Measurements from ENCODE around the gene RND1. TPM values are rescaled to one million over a fixed set of nuclear protein-coding genes. Genes with fewer than 3 reads are reported as not detected.
A peak's percentile ranks its signal among the peaks of the same experiment; 100 is the strongest.

The RND1 gene
- total RNA-seq, 1 experiment from 2014 or later: not detected

DNA sequence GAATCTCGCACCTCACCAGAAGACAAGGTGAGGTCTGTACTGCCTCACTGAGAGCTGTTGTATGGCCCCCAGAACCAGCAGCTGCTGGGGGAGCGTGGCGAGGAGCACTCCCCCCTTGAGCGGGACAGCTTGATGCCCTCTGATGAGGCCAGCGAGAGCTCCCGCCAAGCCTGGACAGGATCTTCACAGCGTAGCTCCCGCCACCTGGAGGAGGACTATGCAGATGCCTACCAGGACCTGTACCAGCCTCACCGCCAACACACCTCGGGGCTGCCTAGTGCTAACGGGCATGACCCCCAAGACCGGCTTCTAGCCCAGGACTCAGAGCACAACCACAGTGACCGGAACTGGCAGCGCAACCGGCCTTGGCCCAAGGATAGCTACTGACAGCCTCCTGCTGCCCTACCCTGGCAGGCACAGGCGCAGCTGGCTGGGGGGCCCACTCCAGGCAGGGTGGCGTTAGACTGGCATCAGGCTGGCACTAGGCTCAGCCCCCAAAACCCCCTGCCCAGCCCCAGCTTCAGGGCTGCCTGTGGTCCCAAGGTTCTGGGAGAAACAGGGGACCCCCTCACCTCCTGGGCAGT, 38.1 kb downstream of the RND1 start:
- no peak for DNase-seq (ENCODE audit: low read depth)

DNA sequence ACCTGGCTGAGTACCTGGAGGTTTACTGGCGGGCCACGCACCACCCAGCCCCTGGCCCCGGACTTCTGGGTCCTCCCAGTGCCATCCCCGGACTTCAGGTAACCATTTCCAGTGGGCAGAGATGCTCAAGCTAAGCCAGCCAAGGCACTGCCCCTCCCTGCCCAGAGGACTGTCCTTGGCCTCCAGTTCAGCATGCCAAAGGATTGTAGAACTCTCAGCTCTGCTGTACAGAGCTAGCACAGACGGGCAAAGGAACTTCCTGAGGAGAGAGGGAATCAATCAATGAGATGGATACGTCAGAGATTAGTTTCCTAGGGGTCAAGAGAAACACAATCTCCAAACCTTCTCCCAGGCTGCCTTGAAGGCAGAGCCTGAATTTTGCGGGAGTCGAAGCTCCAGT, 38.6 kb downstream of the RND1 start:
- no peak for DNase-seq (ENCODE audit: low read depth)

DNA sequence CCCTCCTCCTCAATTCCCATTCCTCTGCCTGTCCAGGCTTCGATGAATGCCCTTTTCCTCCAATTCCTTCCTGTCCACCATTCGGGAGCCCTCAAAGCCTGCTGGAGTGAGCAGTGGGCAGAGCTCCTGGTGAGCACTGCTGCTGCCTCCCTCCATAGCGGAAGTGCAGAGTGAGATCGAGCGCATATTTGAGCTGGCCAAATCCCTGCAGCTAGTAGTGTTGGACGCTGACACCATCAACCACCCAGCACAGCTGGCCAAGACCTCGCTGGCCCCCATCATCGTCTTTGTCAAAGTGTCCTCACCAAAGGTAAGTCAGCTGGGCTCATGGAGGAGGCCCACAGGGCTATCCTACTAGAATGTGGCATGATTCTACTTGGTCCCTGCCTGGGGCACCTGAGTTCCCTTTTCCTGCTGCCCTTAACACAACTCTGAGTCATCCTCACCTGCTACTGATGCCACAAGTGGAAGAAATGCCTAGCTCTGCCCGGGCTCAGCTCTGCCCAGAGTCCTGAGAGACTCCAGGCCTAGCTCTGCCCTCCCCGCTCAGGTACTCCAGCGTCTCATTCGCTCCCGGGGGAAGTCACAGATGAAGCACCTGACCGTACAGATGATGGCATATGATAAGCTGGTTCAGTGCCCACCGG, 39.3 kb downstream of the RND1 start:
- no peak for DNase-seq (ENCODE audit: low read depth)

DNA sequence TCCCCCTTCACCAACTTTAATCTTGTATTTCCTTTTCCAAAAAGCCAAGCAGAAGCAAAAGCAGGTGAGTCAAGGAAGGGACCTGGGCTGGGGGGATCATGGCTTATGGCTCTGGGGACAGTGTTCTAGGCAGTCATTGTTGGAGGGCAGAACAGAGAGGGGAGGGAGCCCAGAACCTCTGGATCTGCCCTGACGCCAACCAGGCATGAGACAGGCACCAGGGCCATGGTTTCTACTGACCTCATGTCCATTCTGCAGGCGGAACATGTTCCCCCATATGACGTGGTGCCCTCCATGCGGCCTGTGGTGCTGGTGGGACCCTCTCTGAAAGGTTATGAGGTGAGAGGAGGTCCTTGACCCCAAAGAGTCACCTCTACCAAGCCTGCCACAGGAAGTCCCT, 40.8 kb downstream of the RND1 start:
- no peak for DNase-seq (ENCODE audit: low read depth)

DNA sequence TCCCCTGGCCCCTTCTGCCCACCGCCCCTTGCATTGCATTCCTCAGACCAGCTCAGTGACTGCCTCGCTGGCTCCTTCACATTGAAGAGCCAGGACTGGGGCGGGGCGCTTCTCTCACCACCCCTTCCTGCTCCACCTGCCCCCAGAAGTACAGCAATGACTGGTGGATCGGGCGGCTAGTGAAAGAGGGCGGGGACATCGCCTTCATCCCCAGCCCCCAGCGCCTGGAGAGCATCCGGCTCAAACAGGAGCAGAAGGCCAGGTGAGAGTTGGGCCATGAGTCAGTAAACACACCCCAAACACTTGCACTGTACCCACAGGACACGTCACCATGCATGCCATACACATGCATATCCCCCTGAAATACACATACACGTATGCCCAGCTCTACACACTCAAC, 41.6 kb downstream of the RND1 start:
- no peak for DNase-seq (ENCODE audit: low read depth)

DNA sequence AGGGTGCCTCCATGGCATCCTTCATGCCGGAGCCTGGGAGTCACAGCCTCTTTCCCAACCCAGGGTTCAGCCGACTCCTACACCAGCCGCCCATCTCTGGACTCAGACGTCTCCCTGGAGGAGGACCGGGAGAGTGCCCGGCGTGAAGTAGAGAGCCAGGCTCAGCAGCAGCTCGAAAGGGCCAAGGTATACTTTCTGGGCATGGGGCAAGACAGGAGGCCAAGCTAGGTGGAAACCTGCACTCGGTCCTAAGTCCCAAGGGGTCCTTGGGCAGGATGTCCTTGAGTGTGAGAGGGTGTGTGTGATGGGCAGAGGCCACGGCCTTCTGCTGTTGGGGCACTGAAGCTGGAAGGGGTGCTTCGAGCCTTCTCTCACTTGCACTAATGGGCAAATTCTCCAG, 42.4 kb downstream of the RND1 start:
- no peak for DNase-seq (ENCODE audit: low read depth)

DNA sequence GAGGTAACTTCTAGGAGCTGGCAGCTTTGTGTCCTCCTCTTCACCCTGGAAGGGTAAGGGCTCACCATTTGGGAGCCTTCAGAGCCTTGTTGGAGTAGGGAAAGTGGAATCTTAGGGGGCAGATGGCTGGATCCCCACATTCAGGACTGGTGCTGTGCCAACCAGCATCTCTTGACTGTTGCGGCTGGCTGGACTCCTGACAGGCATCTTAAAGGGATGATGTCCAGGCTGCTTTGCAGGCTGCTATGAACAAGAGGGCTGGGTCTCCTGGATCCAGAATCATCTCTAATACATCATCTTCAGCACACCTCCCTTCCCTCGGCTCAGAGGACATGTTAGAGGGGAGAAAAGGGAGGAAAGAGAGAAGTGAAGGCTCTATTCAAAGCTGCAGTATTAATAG, 43.0 kb downstream of the RND1 start:
- no peak for DNase-seq (ENCODE audit: low read depth)

DNA sequence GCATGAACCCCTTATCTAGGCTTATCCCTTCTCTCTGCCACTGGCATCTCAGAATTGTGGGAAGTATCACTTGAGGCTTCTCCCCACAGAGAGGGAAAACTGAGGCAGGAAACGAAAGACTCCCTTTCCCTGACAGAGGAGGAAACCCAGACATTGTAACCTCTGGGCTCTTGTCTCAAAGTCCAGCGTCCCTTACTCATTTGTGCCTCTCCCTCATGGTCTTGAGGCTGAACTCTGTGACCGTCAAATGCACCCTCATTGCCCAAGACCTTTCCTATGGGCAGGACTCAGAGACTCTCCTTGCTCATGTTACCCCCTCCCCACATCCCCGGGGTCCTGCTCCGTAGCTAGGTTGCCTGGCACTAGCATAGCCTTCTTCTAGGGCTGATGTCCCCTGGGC, 43.5 kb downstream of the RND1 start:
- no peak for DNase-seq (ENCODE audit: low read depth)

DNA sequence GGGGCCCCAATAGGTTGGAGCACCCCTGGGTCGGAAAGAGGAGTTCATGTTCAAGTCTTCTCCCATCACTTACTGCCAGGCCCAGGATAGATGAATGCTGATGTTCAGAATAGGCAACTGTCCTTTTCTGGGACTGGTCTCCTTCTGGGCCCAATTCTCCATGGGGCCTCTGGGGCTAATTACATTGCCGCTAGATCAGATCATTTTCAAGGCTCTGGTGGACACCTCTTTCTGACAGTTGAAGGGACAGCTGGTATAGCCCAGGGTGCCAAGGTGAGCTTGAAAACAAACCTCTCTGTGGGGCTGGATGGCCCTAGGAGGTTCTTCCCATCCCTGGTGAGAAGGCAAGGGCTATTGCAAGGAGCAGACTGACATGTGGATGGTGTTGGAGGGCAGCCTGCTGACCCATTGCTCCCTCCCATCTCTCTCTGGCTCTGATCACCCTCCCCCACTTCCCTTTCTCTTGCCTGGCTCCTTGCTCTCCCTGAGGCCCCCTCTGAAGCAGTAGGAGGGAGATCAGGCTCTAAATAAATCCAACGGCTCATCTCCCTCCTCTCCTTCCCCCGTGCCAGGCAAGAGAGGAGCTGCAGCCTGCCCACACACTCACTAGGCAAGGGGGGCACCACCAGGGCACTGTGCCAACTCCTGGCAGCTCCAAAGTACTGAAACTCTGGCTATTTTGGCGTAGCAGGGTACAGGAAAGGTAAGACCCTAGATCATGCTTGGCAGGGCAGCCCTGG, 45.5 kb downstream of the RND1 start:
- DNase-seq (ENCODE audit: low read depth): no peak

DNA sequence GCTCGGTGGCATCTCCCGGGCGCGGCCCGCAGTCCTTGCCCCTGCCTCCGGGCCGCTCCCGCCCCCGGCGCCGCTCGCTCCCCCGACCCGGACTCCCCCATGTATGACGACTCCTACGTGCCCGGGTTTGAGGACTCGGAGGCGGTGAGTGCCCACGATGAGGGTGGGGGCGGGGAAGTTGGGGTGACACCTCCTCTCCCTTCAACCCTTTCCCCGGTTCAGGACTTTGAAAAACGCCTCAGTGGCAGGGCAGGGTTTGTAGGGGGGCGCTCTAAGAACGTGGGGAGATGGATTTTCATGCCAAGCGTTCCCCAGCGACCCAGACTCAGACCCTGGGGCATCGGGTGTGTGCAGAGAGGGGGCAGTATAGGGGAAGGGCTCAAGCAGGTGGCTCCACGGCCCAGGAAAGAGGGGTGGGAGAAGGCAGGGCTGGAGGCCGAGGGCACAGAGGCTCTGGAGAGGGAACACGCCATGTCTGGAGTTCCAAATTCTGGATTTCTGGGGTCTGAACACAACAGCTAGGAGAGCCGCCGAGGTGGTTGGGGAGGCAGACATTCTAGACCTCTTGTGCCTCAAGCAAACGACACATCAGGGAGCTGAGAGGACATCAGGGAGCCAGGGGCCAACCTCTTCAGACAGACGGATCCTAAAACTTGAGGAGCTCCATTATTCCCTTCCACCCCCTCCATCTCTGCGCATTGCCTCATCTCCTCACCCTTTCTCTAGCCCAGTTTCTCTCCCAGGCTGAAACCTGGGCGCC, 46.7 kb downstream of the RND1 start:
- DNase-seq (ENCODE audit: low read depth): no peak

DNA sequence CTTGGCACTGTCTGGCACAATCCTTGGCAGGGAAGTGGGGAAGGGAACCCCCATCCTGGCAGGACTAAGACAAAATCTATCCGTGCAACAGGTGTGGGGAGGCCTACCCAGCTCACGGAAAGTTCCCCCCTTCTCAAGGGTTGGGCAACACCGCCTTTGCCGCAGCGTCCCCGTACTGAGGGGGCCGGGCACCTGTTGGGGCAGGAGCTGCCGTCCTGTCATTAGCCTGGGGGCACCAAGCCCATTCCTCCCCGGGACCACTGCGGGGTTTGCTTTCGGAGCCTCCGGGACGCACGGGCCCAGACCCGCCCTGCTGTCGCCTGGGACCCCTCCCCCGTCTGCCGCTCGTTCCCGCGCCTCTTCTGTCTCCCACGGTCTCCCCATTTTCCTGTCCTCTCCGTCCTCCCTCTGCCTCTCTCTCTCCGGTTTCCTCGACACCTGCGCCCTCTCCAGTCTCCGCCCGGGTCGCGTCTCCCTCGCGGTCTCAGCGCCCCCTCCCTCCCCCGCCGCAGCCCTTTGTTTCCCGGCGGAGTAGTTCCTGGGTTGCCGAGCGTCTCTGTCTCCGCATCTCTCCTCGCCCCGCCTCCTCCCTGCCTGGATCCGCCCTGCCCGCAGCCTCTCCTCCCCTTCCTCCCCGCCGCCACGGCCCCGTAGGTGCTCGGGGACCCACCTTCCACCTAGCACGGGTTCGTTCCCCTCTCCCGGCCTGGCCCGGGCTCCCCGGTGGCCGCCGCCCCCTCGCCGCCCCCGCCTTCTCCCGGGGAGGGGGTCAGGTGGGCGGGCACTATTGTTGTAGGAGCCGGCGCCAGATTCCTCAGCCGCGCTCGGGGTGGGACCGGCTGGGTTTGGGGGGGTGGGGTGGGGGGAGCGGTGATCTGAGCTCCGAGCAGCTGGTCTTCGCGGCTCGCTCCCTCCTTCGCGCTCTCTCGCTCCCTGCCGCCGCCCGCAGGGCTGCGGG, 47.5 kb downstream of the RND1 start, which contains the start of gene CACNB3:
CACNB3 (plus strand) TSS at position 624 of the 958 bp plus-strand sequence. CDS start 434 bp downstream, outside the sequence.
- DNase-seq (ENCODE audit: low read depth): peak; percentile 30

DNA sequence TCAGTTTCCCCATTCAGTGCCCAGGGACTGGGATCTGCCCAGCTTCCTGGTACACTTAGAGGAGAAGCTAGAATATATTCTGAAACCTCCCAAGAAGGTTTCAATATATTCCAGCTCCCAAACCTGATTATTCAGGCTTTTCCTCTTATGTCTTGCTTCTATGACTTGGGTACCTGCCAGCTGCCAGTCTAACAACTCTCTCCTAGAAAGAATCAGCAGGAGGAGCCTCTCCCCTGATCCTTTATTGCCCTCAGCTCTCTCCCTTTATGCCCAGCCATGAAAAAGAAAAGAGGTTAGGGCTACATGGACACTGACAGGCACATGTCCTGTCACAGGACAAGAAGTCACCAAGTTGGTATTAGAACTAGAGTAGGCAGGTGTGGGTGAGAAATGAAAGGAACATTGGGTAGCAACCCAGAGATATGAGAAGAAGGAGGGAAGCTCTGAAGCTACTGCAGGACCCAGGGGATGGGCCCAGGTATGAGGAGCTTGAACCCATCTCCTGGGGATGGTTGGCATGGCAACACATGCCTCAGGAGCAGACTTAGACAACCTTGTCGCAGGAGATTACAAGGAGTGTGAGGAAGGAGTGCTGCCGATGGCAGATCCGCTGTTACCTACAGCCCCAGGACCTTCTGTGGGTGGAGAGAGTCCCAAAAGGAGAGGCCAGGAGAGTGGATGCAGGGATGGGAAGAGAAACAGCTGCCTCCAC, 49.4 kb downstream of the RND1 start:
- no peak for DNase-seq (ENCODE audit: low read depth)

DNA sequence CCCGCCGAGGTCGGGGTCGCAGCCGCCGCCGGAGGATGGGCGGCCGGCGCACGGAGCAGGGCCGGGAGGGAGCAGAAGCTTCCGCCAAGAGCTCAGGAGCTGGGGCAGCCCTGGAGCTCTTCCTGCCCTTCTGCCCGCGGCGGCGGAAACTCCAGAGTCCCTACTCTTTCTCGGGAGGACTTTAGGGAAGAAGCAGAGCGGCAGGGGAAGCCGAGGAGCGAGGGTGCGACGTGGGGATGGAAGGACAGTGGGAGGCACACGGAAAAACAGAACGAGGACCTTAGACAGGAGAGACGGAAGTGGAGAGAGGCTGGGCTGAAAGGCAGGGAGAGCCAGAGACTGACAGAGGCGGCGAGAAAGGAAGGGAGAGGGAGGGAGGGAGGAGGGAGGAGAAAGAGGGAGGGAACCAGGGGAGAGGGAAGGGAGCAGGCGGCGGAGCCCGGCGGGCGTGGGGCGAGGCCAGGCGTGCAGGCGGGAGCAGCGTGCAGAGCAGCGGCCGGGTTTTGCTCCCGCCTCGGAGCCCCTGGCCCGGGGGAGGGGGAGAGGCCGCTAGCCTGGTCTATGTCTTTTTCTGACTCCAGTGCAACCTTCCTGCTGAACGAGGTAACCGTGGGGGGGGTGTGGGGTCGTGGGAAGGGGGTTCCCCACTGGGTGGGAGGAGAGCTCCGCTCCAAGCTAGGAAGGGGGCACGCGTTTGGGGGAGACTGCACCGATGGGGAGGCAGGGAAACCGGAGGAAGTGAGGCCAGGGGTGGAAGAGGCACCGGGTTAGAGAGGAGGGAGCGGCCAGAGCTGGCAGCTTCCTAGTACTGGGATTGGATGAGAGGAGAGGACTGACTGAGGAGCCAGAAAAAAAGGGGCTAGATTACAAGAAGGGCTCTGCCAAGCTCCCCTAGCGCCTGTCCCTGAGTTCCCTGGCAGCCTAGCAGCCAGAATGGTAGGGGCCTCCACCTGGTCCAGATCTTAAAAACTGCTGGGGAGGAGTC, 50.3 kb downstream of the RND1 start:
- DNase-seq (ENCODE audit: low read depth): peak; percentile 75

DNA sequence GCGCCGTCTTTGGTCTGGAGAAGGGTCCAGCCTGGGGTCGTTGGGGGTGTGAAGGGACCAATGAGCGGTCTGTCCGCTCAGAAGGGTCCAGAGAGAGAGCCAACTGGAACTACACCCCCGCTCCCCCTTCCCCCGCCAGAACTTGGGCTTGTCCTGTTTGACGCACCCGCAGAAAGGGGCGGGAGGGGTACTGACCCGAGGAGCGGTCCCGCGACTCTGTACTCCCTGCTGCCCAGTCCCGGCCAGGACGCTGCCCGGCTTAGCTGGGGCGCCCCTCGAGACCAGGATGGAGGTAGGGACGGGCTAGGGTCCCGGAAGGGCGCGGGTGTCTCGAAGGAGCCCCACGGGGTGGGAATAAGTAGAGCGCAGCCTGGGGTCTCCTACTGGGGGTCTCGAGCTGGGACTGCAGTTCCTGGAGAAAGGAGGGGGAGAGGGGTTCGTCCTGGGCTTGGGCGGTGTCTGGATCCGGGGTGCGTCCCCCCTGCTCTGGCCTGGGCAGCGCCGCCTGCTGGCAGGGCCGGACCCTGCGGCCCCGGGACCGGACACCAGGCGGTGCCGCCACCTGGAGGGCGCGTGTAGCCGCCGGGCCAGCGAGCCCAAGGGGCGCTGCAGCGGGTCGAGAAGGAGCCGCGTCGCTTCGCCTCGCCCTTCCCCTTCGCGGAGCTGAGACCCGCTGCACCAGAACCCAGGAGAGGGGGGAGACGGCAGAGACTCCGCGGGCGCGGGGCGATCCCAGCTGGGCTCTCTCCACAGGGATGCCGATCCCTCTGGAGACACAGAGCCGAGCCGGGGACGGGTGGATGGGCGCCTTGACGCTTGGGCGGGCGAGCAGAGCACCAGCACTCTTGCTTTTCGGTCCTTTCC, 51.2 kb downstream of the RND1 start:
- peak; percentile 77 for DNase-seq (ENCODE audit: low read depth)

DNA sequence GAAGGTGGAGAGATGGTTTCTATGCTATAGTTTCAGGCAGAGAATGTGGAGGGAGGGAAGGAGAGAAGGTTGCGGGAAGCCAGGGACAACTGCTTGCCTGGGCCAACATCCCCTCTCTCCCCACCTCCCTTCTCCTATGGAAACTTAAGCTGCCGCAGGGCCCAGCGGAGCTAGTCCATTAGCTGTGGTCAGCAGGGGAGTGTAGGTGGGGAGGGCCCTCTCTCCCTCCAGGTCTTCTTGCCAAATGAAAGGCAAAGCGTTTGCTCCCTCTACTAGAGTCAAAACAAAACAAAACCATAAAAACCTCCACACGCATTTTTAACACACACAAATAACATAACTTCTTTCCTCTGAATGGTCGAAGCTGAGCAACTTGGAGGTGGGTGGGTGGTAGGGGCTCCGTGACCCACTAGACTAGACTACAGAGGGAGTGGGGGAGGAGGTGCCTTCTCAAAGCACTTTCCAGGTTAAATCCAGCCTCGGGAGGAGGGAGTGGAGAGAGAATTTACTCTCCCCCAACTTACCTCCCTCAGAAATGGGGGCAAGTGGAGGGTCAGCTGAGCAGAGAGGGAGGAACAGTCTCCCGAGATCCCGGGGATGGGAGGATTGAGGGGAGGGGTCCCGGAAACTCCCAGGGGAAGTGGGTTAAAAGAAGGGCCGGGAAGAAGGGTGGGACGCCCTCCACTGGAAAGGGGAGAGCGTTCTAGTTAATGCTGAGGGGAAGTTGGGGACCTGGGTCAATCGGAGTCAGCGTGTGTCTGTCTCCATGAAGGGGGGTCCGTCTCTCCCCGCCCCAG, 52.0 kb downstream of the RND1 start:
- DNase-seq (ENCODE audit: low read depth): no peak

DNA sequence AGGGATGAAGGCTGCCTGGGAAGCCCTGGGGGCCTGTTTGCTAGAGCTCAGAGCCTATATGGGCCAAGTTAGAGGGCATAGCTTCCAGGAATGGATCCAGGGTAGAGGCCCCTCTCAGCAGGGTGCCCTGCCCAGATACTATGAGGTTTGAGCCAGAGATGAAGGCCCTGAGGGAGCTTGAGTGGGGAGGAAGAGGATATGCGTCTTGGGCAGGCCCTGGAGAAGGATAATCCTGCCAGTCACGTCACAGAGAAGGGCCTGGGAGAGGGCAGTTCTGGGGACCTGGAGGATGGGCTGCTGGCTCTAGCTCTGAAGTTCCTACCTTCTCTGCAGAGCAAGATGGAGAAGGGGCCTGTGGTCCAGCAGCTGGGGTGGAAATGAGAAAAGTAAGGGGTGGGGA, 53.3 kb downstream of the RND1 start:
- no peak for DNase-seq (ENCODE audit: low read depth)

DNA sequence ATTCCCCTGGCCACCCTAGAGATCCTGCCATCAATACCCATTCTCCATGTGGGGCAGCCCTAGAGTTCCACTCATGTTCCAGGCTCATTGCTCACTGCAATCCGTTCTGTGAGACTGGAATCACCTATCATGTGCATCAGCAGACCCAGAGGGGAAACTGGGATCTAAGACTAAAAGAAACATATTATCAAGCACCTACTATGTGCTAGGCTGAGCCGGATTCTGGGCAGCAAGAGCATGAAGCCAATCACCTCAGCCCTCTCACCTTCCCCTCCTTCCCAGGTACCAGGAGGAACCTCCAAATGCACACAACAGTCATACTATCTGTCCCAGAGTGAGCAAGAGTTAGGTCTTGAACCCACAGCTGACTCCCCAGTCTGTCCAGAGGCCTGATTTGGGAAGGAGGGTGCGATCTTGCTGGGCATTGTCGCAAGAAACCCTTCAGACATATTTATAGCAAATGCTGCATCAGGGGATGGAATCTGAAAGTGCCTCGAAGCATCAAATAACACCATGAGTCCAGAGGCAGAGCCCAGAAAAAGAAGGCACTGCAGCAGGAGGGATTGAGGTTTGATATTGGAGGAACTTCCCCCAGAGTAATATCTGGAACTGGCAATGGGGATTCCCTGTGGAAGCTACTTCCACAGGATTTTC, 54.1 kb downstream of the RND1 start:
- no peak for DNase-seq (ENCODE audit: low read depth)

All from LHCN-M2 (cell line).